ENCODE data around the gene SLC12A5.

DNA sequence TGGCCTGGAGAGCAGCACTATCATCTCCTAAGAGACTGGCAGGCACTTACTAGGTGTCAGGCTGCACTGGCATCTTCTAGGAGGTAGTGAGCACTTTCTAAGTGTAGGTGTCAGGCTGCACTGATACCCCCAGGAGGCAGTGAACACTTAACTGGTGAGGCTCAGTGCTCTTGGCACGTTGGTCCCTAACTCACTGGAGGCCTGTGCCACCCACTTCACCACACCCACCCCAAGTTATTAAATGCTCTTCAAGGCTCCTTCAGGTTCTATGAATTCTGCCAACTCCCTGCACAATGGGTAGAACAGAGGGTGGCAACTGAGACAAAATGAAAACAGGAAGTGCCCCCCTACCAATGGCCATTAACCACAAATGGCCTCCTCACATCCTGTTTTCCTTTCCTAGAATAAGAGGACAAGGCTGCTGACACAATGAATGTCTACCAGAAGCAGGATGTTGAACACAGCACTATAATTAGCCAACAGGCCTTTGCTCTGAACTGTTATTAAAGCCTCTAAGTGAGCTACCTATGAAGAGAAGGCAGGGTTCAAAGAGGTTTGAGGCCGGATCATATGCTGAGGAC is 31.4 kb downstream of the SLC12A5 start:
- TF ChIP-seq POLR2A (IDR thresholded peaks at IDR 0.05; ENCODE audit: low read depth) = no peak
- TF ChIP-seq, protein P1, sequence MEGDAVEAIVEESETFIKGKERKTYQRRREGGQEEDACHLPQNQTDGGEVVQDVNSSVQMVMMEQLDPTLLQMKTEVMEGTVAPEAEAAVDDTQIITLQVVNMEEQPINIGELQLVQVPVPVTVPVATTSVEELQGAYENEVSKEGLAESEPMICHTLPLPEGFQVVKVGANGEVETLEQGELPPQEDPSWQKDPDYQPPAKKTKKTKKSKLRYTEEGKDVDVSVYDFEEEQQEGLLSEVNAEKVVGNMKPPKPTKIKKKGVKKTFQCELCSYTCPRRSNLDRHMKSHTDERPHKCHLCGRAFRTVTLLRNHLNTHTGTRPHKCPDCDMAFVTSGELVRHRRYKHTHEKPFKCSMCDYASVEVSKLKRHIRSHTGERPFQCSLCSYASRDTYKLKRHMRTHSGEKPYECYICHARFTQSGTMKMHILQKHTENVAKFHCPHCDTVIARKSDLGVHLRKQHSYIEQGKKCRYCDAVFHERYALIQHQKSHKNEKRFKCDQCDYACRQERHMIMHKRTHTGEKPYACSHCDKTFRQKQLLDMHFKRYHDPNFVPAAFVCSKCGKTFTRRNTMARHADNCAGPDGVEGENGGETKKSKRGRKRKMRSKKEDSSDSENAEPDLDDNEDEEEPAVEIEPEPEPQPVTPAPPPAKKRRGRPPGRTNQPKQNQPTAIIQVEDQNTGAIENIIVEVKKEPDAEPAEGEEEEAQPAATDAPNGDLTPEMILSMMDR (IDR thresholded peaks at IDR 0.05) = no peak

Data from esophagus muscularis mucosa (tissue), 3 donors.